C4-2B (cell line): ENCODE data around the gene CAAP1.

Experiments
- H3K27ac ChIP-seq: fragments of 450-650 bp; 2 replicates; pipeline ENCODE4 v1.5.1; 2017
- ZFX ChIP-seq: fragments of 450-650 bp; IDR thresholded peaks from 2 replicates; pipeline ENCODE4 v1.6.1; 2017
- TF ChIP-seq, protein P1 (sequence below): fragments of 450-650 bp; conservative IDR thresholded peaks from 2 replicates; pipeline ENCODE4 v1.5.1; 2017; ENCODE audit warnings: mild to moderate bottlenecking

Gene CAAP1

GRCh38 chr9:26814799-26815198 is 77.8 kb downstream of the CAAP1 start:
- TF ChIP-seq, protein P1, sequence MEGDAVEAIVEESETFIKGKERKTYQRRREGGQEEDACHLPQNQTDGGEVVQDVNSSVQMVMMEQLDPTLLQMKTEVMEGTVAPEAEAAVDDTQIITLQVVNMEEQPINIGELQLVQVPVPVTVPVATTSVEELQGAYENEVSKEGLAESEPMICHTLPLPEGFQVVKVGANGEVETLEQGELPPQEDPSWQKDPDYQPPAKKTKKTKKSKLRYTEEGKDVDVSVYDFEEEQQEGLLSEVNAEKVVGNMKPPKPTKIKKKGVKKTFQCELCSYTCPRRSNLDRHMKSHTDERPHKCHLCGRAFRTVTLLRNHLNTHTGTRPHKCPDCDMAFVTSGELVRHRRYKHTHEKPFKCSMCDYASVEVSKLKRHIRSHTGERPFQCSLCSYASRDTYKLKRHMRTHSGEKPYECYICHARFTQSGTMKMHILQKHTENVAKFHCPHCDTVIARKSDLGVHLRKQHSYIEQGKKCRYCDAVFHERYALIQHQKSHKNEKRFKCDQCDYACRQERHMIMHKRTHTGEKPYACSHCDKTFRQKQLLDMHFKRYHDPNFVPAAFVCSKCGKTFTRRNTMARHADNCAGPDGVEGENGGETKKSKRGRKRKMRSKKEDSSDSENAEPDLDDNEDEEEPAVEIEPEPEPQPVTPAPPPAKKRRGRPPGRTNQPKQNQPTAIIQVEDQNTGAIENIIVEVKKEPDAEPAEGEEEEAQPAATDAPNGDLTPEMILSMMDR = no peak
- H3K27ac ChIP-seq = no peak overlapping the region

- H3K27ac ChIP-seq = no peak overlapping the region
- TF ChIP-seq, protein P1 = no peak
- no peak for TF ChIP-seq ZFX
Observed at GRCh38 chr9:26813247-26813646, 79.4 kb downstream of the CAAP1 start.

GRCh38 chr9:26812217-26812616 is 80.4 kb downstream of the CAAP1 start:
- H3K27ac ChIP-seq = no peak overlapping the region
- TF ChIP-seq ZFX = no peak
- TF ChIP-seq, protein P1 = no peak

DNA sequence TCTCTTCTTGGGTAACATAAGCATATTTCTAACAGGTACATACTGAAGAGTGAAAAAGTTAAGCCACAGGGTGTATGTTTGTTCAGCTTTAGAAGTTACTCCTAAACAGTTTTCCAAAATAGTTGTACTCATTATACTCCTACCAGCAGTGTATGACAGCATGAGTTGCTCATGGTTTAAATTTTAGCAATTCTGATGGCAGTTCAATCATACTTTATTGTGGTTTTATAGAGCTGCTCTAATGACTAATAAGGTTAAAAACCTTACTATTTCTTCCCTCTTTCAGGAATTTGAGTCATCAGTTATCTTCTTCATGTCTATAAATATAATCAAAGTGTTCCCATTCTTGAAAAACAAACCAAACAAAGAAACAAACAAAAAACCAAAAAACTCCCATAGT is 81.5 kb downstream of the CAAP1 start:
- H3K27ac ChIP-seq = no peak overlapping the region
- TF ChIP-seq ZFX = no peak
- TF ChIP-seq, protein P1 = no peak

GRCh38 chr9:26809795-26810194 is 82.8 kb downstream of the CAAP1 start:
- TF ChIP-seq, protein P1 = no peak
- TF ChIP-seq ZFX = no peak

GRCh38 chr9:26807161-26807560 is 85.4 kb downstream of the CAAP1 start:
- TF ChIP-seq, protein P1 = no peak
- no peak for TF ChIP-seq ZFX
- no peak overlapping the region for H3K27ac ChIP-seq

More at GRCh38 chr9:26809795-26810194, 82.8 kb downstream of the CAAP1 start:
- H3K27ac ChIP-seq = no peak overlapping the region

DNA sequence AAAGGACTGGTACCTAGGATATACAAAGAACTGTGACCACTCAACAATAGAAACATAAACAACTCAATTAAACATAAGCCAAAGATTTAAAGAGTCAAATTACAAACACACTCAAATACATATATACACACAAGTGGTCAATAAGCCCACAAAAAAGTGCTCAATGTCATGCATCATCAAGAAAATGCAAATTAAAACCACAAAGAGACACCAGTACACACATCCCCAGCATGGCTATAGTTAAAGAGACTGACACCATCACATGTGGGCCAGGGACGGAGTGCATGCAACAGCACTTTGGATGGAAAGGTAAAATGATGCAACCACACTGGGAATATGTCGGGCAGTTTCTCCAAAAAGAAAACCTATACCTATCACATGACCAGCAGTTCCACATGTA is 89.7 kb downstream of the CAAP1 start:
- TF ChIP-seq ZFX = no peak
- TF ChIP-seq, protein P1 = no peak
- no peak overlapping the region for H3K27ac ChIP-seq
